ENCODE data around the gene SCYL1.

- no peak for TF ChIP-seq CTCF (IDR thresholded peaks at IDR 0.05; ENCODE audit: low read length)
- no peak for TF ChIP-seq EZH2 (optimal IDR thresholded peaks at IDR 0.05; ENCODE audit: low read depth, low read length)
- no peak for TF ChIP-seq EZH2phosphoT487 (IDR thresholded peaks at IDR 0.05; ENCODE audit: low read length)
Observed at GRCh38 chr11:65478388-65479183, 46.3 kb upstream of the SCYL1 start.

Measured in MM.1S (cell line).